ENCODE measurements around the gene IRGC. TPM values are rescaled to one million over a fixed set of nuclear protein-coding genes. Genes with fewer than 3 reads are reported as not detected.

Gene IRGC
- total RNA-seq, 1 donor from 2014 or later, result not detected

DNA sequence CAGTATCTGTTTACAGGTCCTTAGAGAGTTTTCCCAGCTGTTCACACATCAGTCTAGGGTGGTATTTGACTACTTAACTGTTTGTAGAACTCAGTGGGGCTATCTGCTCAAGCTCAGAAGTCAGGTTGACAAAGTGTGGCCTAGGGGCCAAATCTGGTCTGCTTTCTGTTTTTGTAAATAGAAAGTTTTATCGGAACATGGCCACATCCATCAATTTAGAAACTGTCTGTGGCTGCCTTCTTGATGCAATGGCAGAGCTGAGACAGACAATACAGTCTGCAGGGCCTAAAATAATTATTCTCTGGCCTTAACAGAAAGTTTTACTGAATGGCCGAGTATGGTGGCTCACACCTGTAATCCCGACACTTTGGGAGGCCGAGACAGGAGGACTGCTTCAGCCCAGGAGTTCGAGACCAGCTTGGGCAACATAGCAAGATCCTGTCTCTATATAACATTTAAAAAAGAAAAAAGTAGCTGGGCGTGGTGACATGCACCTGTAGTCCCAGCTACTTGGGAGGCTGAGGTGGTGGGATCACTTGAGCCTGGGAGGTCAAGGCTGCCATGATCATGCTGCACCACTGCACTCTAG, 36.5 kb downstream of the IRGC start:
- intact Hi-C loops (cut with micrococcal nuclease), result loop anchor here (10.0 kb wide), 1 partner anchor 1142 kb away; the partner anchor contains the start of gene TOMM40

DNA sequence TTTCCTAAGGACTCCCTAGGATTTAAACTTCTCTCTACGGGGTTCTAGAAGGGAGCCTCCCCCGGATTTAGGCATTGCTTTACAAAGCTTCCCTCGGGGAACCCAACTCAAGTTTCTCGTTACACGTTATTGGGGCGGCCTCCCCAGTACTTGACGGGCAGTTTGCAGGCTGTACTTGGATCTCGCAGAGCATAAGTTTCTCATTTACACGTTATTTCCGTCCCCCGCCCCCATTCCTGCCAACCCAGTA, 38.3 kb downstream of the IRGC start:
- intact Hi-C loops (cut with micrococcal nuclease), result loop anchor here (1.0 to 10.0 kb wide), 15 partner anchors 9 to 1141 kb away; partner anchors contain the start of genes IRGQ, PHLDB3, PINLYP and TOMM40

DNA sequence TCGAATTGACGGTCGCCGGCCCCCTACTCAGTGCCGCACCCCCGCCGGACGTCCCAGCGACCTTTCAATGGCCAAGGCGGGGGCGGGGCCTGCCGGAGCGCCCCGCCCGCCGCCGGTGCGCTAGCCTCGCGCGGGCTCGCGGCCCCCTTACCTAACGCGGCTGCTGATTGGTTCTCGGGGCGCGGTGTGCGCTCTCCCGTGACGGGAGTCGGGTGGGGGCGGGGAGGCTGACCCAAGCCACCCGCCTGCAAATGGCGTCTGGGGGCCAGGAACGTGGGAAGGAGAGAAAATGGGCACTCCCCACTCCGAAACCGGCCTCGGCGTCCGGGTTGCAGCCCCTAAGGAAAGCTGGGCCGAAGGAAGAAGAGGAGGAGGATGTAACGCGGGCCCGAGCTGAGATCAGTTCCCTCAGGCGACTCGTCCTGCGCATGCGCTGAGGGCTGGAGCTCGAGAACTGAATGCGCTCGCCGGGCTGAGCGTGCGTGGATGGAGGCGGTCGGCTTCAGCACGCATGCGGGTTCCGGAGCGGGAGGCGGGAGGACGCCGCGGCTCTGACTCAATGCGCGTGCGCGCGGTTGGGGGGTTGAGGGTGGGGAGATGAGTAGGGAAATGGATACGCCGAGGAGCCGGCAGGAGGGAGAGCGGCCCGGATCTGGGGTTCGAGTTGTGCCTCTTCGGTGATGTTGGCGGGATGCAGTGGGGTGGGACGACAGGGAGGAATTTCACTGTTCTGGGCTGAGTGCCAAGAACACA, 38.8 kb downstream of the IRGC start, which contains the start of gene SMG9:
Gene SMG9 (minus strand): TSS at position 460 of the 753 bp plus-strand sequence. CDS start 4,221 bp downstream, outside the sequence.
- intact Hi-C loops (cut with micrococcal nuclease), result loop anchor here (1.0 to 10.0 kb wide), 16 partner anchors 9 to 1140 kb away; partner anchors contain the start of genes IRGQ, PHLDB3, PINLYP and TOMM40

DNA sequence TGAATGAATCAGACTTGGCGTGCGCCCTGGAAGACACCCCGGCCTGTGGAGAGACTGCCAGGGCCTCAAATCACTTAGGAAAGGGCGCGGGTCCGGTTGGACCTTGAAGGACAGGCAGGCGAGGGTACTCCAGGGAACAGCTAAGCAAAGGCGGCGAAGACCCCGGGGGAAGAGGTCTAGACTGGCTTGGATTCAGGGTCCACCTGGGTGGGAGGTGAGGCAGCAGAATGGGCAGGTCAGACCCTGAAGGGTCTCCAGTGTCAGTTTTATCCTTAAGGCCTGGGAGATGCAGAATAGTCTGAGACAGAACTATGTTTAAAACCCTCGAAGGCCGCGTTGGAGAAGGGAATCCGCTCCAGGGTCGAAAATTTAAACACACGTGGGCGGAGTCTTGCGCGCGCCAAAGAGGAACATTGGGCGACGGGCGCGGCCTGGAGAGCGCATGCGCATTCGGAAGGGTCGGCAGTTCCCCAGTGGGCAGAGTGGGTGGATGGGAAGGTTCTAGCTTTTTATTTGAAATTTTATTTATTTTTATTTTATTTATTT, 39.5 kb downstream of the IRGC start:
- intact Hi-C loops (cut with micrococcal nuclease), result loop anchor here (1.0 to 10.0 kb wide), 2 partner anchors 72 to 1139 kb away; partner anchors contain the start of genes TOMM40 and ZNF283

DNA sequence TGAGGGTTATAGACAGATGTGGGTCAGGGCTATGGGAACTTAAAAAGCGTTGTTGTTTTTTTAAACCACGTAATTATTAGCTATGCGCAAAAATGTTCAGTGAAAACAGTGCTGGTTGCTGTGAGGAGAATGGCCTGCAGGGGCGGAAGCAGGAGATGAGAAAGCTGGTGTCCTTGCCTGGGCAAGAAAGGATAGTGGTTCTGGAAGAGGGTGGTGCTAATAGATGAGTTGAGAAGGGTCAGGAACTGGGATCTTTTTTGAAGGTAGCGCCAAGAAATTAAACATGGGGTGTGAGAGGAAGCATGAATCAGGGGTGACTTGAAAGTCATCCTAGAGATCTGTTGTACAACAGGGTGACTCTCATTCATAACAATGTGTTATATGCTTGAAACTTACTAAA, 43.6 kb downstream of the IRGC start:
- intact Hi-C loops (cut with micrococcal nuclease), result loop anchor here (10.0 kb wide), 1 partner anchor 1135 kb away; the partner anchor contains the start of gene TOMM40

DNA sequence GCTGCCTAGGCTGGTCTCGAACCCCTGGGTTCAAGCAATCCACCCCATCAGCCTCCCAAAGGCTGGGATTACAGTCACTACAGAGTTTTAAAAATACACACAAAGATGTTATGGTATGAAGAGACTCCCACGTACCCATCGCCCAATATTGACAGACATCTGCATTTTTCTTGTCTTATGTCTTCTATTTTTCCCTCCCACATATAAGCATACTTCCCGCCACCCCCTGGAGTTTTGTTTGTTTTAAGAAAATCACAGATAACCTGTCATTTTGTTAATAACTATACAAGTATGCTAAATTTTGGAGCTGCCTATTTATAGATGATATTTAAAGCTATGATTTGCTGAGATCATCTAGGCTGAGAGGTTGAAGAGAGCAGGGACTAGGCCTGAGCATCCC, 45.1 kb downstream of the IRGC start:
- intact Hi-C loops (cut with micrococcal nuclease), result no loop called here

DNA sequence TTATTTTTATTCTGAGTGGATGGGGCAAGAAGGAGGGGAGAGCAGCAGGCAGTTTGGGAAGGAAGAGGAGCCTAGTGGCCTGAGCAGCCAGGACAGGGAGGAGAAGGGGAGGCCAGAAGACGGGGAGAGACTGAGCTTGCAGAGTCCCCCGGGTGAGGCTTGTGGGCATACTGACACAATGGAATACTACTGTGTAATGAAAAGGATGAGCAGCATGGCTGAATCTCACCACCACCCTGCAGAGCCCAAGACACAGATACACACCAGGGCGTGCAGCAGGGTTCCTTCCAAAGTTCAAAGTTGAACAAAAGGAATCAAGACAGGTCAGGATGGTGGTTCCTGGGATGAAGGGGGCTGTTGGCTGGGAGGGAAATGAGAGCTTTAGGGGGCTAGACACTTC, 46.9 kb downstream of the IRGC start:
- intact Hi-C loops (cut with micrococcal nuclease), result no loop called here

DNA sequence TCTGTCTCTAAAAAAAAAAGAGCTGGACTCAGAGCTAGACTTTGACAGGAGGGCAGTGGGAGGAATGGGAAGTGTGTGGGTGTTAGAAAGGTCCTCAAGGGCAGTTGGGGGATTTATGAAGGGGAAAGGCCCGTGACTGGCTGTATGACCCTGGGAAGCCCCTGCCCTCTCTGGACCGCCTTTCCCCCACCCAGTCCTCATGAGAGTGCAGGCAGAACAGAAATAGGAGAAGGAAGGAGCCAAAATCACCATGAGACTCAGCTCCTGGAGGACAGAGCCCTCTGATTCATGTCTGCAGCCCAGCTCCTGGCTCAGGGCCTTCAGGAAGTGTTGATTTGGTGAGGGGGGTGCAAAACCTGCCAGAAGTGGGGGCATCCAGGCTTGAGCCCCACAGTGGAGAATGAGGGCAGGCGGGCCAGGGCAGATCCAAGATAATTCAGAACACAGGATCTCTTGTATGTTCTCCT, 47.6 kb downstream of the IRGC start:
- intact Hi-C loops (cut with micrococcal nuclease), result no loop called here

DNA sequence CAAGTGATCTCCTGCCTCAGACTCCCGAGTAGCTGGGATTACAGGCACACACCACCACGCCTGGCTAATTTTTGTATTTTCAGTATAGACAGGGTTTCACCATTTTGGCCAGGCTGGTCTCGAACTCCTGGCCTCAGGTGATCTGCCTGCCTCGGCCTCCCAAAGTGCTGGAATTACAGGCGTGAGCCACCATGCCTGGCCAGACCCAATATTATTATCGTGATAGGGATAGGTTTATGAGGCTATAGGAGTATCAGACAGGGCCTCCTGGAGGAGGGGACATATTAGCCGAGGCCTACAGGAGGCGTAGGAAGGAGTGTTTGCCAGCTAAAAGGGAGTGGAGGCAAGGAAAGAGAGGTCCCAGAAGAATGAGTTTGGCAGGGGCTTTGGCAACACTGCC, 48.8 kb downstream of the IRGC start:
- intact Hi-C loops (cut with micrococcal nuclease), result loop anchor here (1.0 to 2.0 kb wide), 6 partner anchors 10 to 988 kb away; partner anchors contain the start of genes KCNN4 and SMG9

DNA sequence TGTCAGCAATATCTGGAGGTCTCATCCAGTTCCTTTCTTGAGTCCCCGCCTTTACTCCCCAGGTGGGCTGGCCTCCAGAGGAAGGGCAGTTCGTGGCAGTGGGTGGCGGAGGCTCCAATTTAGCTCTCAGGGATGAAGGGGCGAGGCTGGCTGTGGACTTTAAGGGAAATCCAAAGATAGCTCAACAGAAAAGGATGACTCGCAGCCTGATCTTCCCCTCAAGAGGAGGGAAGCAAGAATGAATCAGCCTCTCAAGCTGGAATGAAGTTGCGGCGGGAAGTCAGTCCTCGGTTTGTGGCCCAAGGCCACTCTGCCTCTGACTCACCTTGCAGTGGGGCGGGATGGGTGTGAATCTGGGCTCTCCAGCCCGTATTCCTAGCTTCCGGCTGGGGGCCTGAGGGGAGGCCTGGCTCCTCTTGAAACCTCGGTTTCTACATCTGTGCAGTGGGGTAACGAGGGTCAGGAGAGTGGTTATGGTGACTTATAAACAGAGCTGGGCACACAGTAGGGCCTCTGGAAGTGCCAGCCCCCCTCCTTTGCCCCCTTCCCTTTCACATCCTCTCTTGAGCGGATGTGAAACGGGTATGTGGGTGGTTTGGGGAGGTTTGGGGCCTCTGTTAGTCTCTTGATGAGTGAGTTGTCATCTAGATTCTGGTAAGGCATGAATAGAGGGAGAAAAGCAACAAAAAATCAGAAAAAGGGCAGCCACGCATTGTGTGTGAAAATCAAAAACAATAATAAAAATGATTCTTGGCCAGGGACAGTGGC, 49.4 kb downstream of the IRGC start:
- intact Hi-C loops (cut with micrococcal nuclease), result loop anchor here (1.0 to 2.0 kb wide), 6 partner anchors 11 to 988 kb away; partner anchors contain the start of genes KCNN4 and SMG9

DNA sequence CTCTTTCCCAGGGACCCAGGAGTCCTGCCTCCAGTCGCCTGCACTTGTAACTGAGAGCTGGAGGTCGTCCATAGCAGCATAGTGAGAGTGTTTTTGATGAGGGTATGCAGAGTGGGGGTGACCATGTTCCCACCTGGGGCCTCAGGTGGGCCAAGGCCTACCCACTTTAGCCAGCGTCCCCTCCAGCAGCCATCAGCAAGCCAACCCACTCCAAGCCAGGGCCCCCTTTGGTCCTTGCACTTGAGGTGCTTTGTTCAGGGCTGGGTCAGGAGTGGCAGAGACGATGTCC, 50.8 kb downstream of the IRGC start:
- intact Hi-C loops (cut with micrococcal nuclease), result no loop called here

DNA sequence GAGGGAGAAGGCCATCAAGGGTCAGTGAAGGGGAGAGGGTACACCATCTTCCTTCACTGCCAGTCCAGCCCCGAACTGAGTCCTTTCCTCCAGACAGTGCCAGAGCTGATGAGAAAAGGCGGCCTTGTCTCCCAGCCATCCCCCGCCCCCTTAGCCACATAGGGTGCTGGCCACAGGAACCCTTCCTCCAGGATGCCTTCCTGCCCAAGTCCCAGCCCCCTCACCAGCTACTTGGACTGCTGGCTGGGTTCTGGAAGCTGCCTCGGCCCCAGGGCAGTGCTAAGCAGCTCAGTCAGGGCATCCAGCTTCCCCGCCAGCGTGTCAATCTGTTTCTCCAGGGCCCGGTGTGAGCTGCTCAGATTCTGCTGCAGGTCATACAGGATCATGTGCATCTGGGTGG, 51.4 kb downstream of the IRGC start:
- intact Hi-C loops (cut with micrococcal nuclease), result no loop called here

DNA sequence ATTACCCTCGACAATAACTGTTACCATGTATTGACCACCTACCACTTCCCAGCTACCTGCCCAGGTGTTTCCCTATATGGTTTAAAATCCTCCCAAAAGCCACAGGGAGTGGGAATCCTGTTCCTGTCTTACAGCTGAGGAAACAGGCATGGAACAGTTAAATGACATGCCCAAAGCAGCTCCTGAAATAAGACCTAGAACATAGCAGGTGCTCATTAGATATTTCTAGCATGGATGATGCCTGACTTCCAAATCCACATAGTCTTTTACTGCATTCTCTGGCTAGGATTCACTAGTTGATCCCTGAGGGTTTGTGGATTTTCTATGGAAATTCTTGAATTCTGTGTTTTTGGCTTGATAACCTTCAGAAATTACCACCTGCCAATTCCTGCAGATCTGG, 51.9 kb downstream of the IRGC start:
- intact Hi-C loops (cut with micrococcal nuclease), result no loop called here

DNA sequence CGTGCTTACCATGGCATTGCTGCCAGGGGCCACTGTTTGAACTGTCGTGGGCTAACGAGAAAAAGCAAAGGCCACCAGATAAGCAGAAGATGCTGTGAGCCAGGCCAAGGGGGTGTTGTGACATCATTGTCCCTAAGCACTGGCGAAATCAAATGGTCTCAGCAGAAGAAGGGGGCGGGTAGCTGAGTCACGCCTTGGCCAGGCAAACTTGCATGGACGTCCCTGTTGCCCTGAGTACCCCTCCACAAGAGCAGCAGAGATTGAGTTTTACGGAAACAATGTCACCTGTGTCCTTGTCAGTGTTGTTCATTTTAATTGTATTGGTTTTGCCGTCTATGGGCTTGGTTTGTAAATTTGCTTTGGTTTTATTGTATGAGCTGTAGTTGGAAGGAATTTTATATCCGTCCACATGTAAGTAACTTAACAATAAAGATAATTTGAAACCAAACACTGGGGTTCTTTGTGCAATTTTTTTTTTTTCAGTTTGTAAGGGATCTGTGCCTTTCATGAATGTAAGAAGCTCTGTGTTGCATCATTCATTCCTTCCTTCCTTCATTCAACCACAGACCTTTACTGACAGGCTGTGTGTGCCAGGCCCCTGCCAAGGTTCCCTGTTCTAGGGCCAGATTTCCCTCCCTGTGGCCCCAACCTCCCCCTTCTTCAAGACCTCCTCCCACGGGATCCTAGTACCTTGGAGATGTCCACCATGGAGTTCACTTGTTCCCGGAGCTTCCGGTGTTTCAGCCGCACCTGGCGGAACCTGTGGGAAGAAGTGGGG, 52.6 kb downstream of the IRGC start:
- intact Hi-C loops (cut with micrococcal nuclease), result no loop called here

DNA sequence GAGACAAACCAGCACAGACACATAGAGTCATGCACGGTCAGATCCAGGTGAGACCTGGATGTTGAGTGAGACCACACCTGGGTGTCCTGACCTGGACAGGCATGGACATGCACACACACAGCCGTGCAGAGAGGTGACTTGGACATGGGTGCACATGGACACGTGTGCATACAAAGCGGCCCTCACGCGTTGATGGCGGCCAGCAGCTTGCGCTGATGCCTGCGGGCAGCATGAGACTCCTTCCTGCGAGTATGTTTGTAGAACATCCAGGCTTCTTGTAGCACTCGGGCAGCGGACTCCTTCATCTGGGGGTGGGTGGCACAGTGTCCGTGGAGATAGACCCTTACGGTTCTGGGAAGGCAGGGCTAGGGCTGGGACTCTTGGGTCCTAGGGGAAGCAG, 53.4 kb downstream of the IRGC start:
- intact Hi-C loops (cut with micrococcal nuclease), result no loop called here

Other genes starting within 250 kb of the IRGC start
- 23.8 and 24.5 TPM in 2 replicates for gene PHLDB3, start 211.3 kb upstream of the IRGC start, total RNA-seq
- gene ETHE1, start 188.9 kb upstream of the IRGC start, total RNA-seq, result 62.8 and 64.6 TPM in 2 replicates
- 4.2 and 4.4 TPM in 2 replicates for gene ZNF575, start 182.9 kb upstream of the IRGC start, total RNA-seq
- 28.6 and 30.5 TPM in 2 replicates for gene XRCC1, start 140.5 kb upstream of the IRGC start, total RNA-seq
- gene PINLYP, start 140.3 kb upstream of the IRGC start, total RNA-seq, result 3.8 and 4.1 TPM in 2 replicates
- 22.0 and 23.1 TPM in 2 replicates for gene IRGQ, start 119.9 kb upstream of the IRGC start, total RNA-seq
- 19.2 and 20.8 TPM in 2 replicates for gene ZNF576, start 119.5 kb upstream of the IRGC start, total RNA-seq
- 0.37 and 0.41 TPM in 2 replicates for gene SRRM5, start 104.0 kb upstream of the IRGC start, total RNA-seq
- gene ZNF428, start 96.4 kb upstream of the IRGC start, total RNA-seq, result 23.9 and 27.6 TPM in 2 replicates
- 0.32 and 0.34 TPM in 2 replicates for gene CADM4, start 76.2 kb upstream of the IRGC start, total RNA-seq
- gene PLAUR, start 45.9 kb upstream of the IRGC start, total RNA-seq, result 19.7 and 21.6 TPM in 2 replicates
- 77.2 and 82.8 TPM in 2 replicates for gene SMG9, start 38.9 kb downstream of the IRGC start, total RNA-seq
- gene KCNN4, start 64.9 kb downstream of the IRGC start, total RNA-seq, result 82.9 and 87.8 TPM in 2 replicates
- 0.54 and 0.71 TPM in 2 replicates for gene LYPD5, start 86.4 kb downstream of the IRGC start, total RNA-seq
- gene ZNF283, start 111.2 kb downstream of the IRGC start, total RNA-seq, result 5.8 and 7.0 TPM in 2 replicates
- gene ZNF404, start 167.9 kb downstream of the IRGC start, total RNA-seq, result 0.61 and 1.4 TPM in 2 replicates
- gene ZNF45, start 219.2 kb downstream of the IRGC start, total RNA-seq, result 17.9 and 19.9 TPM in 2 replicates
- 0.61 and 0.76 TPM in 2 replicates for gene ZNF221, start 235.2 kb downstream of the IRGC start, total RNA-seq